Measurements from ENCODE around the gene GMPR.
"Not testable (repeated sequence)": the region's sequence is repeated elsewhere in the genome, so short reads cannot be mapped to it uniquely, and the experiment has no call there.

GMPR gene

GRCh38 chr6:16226117-16227047 is 12.0 kb upstream of the GMPR start:
- not testable (repeated sequence) for DNase-seq

- no peak for DNase-seq
These were observed 11.3 kb upstream of the GMPR start for GRCh38 chr6:16227048-16227562.

GRCh38 chr6:16227605-16228004 is 10.8 kb upstream of the GMPR start:
- DNase-seq = no peak

GRCh38 chr6:16228043-16228442 is 10.3 kb upstream of the GMPR start:
- no peak for DNase-seq

- no peak for DNase-seq
These were observed 9.4 kb upstream of the GMPR start for GRCh38 chr6:16228709-16229665.

- no peak for DNase-seq
These were observed 8.7 kb upstream of the GMPR start for GRCh38 chr6:16229700-16230099.

- DNase-seq = no peak
These were observed 7.4 kb upstream of the GMPR start for GRCh38 chr6:16230953-16231352.

GRCh38 chr6:16232086-16232485 is 6.3 kb upstream of the GMPR start:
- DNase-seq = no peak

- DNase-seq = no peak
These were observed 2.3 kb upstream of the GMPR start for GRCh38 chr6:16236009-16236501.

GRCh38 chr6:16236631-16237199 is 1.7 kb upstream of the GMPR start:
- no peak for DNase-seq

- no peak for DNase-seq
These were observed 1.1 kb upstream of the GMPR start for GRCh38 chr6:16237242-16237641.

- no peak for DNase-seq
These were observed 793 bp downstream of the GMPR start for GRCh38 chr6:16238963-16239797.

- DNase-seq = no peak
These were observed 1.4 kb downstream of the GMPR start for GRCh38 chr6:16239798-16240123.

GRCh38 chr6:16240589-16241320 is 2.4 kb downstream of the GMPR start:
- no peak for DNase-seq

- DNase-seq = no peak
These were observed 2.9 kb downstream of the GMPR start for GRCh38 chr6:16241321-16241689.

- DNase-seq = no peak
These were observed 4.7 kb downstream of the GMPR start for GRCh38 chr6:16243055-16243454.

GRCh38 chr6:16243664-16244063 is 5.3 kb downstream of the GMPR start:
- DNase-seq = no peak

GRCh38 chr6:16244446-16244845 is 6.1 kb downstream of the GMPR start:
- no peak for DNase-seq

GRCh38 chr6:16244869-16245451 is 6.6 kb downstream of the GMPR start:
- DNase-seq = no peak

GRCh38 chr6:16248271-16248853 is 10.0 kb downstream of the GMPR start:
- DNase-seq = no peak

- no peak for DNase-seq
These were observed 11.6 kb downstream of the GMPR start for GRCh38 chr6:16249971-16250370.

Measured in effector CD4-positive, alpha-beta T cell (primary cell).